Aorta (tissue), 5 donors: ENCODE data around the gene RAD23A. TPM values are rescaled to one million over a fixed set of nuclear protein-coding genes. Genes with fewer than 3 reads are reported as not detected.
"Not testable (repeated sequence)": the region's sequence is repeated elsewhere in the genome, so short reads cannot be mapped to it uniquely, and the experiment has no call there.

Experiments used
- ATAC-seq: fragments of 200-7000 bp; cut with Tn5 transposase; one replicate; pipeline ENCODE4 v1.9.1; 2022; ENCODE audit warnings: moderate library complexity; ENCODE audit not compliant: low FRiP score
- DNase-seq, 2 donors: peaks; one replicate each; pipeline ENCODE4 v3.0.0-alpha.2; 2020
- H3K27ac ChIP-seq, 2 donors: one replicate each; pipeline ENCODE4 v1.5.1; 2013; ENCODE audit warnings: low read length in 2 of 2, mild to moderate bottlenecking in 2 of 2, moderate library complexity in 2 of 2, control low read depth in 1 of 2, inconsistent platforms in 1 of 2, low read depth in 1 of 2
- H3K27me3 ChIP-seq, 2 donors: one replicate each; pipeline ENCODE4 v1.6.1; 2013; ENCODE audit warnings: control low read depth in 1 of 2, low read length in 1 of 2, mild to moderate bottlenecking in 1 of 2, moderate library complexity in 1 of 2; ENCODE audit not compliant: insufficient read depth in 2 of 2, control insufficient read depth in 1 of 2
- H3K36me3 ChIP-seq, 2 donors: one replicate each; pipeline ENCODE4 v1.6.1; 2013; ENCODE audit warnings: control low read depth in 1 of 2, low read length in 1 of 2, mild to moderate bottlenecking in 1 of 2; ENCODE audit not compliant: insufficient read depth in 2 of 2, control insufficient read depth in 1 of 2
- H3K4me1 ChIP-seq, 2 donors: one replicate each; pipeline ENCODE4 v1.6.1; 2013; ENCODE audit warnings: low read length in 2 of 2, control low read depth in 1 of 2, mild to moderate bottlenecking in 1 of 2, moderate library complexity in 1 of 2; ENCODE audit not compliant: insufficient read depth in 2 of 2, control insufficient read depth in 1 of 2
- H3K4me3 ChIP-seq, 2 donors: one replicate each; pipeline ENCODE4 v1.5.1; 2013; ENCODE audit warnings: low read length in 2 of 2, control low read depth in 1 of 2, mild to moderate bottlenecking in 1 of 2
- H3K9me3 ChIP-seq: one replicate; pipeline ENCODE4 v1.6.1; 2013; ENCODE audit warnings: mild to moderate bottlenecking, low read length; ENCODE audit not compliant: control insufficient read depth
- WGBS, 2 donors: extraction: QIAGEN DNeasy Blood & Tissue Kit; methylation state at CpG; one replicate each; pipeline ENCODE4 v1.1.7; 2013; 5-methylcytosine and 5-hydroxymethylcytosine counted together
- intact Hi-C, 2 donors: fragments of 100-400 bp; cut with DNase I; formaldehyde crosslinking; loops; one replicate each; pipeline versions ENCODE4 v1.14.2 to v1.15.0; 2022
- polyA plus RNA-seq, 2 donors: library from polyadenylated mRNA; stranded (reverse); fragments of 200-250 nt; gene quantifications; one replicate each; pipeline ENCODE4 v1.2.3, GENCODE V29; 2013
- total RNA-seq, 2 donors: library from RNA; stranded (reverse); fragmentation: NEBNext Ultra II Directional; extraction: Animal tissue kit (Norgen Biotek cat#: 25700); gene quantifications; one replicate each; pipeline ENCODE4 v1.2.1, GENCODE V29; 2021
- donor health status: healthy with polysubstance abuse.
- donor health status: Bipolar disorder and iron deficiency.
- donor health status: DM: no; HTN: no; CAD: no.
- donor health status: DM: no; HTN: no; CAD: no.
- donor health status: DM: yes; HTN: yes; CAD: no.

The RAD23A gene
- total and polyA plus RNA-seq, 4 donors = 72.4 to 154 (median 93.5) TPM

GRCh38 chr19:12957389-12957952, 11.8 kb downstream of the RAD23A start:
- H3K27ac ChIP-seq, DNase-seq, intact Hi-C loops, H3K27me3 ChIP-seq, H3K36me3 ChIP-seq, H3K4me1 ChIP-seq, ATAC-seq, H3K9me3 ChIP-seq: not testable (repeated sequence)
- peak overlapping the region; percentile 12 to 90 for H3K4me3 ChIP-seq
- 41% methylated on average over 31 of the region's 31 CpGs for WGBS, 2 donors

GRCh38 chr19:12959481-12959880, 13.8 kb downstream of the RAD23A start:
- ATAC-seq (no peak), DNase-seq (no peak)
- H3K27ac ChIP-seq = no peak overlapping the region
- no peaks in the 10 kb centered on the region for H3K27me3 ChIP-seq
- 76 to 81% methylated on average over 6 of the region's 6 CpGs for WGBS, 2 donors
- no peaks in the 10 kb centered on the region for H3K4me1 ChIP-seq
- no peaks in the 10 kb centered on the region for H3K36me3 ChIP-seq
- no peaks in the 10 kb centered on the region for H3K9me3 ChIP-seq
- intact Hi-C loops = no loop called here
- no peak overlapping the region for H3K4me3 ChIP-seq

- H3K27ac ChIP-seq = no peak overlapping the region
- no peaks in the 10 kb centered on the region for H3K27me3 ChIP-seq
- no peaks in the 10 kb centered on the region for H3K36me3 ChIP-seq
- no peaks in the 10 kb centered on the region for H3K9me3 ChIP-seq
- no peaks in the 10 kb centered on the region for H3K4me1 ChIP-seq
- DNase-seq = peak; percentile 82 to 95
- 1% methylated on average over 26 to 34 of the region's 34 CpGs for WGBS, 2 donors
- peak; percentile 97 for ATAC-seq
- H3K4me3 ChIP-seq = peak overlapping the region in 1 of 2 donors; percentile 25
- intact Hi-C loops = no loop called here
Observed at GRCh38 chr19:12965017-12965811, 19.6 kb downstream of the RAD23A start.

- WGBS, 2 donors = 37 to 40% methylated on average over 8 of the region's 8 CpGs
- DNase-seq (no peak), ATAC-seq (no peak)
- intact Hi-C loops = no loop called here
- no peak overlapping the region for H3K4me3 ChIP-seq
- H3K36me3 ChIP-seq = no peaks in the 10 kb centered on the region
- no peaks in the 10 kb centered on the region for H3K9me3 ChIP-seq
- no peaks in the 10 kb centered on the region for H3K27me3 ChIP-seq
- no peaks in the 10 kb centered on the region for H3K4me1 ChIP-seq
- no peak overlapping the region for H3K27ac ChIP-seq
Observed at GRCh38 chr19:12965812-12966135, 20.1 kb downstream of the RAD23A start.

- Histone ChIP-seq H3K9me3 (no peaks in the 10 kb centered on the region), H3K27ac (no peak overlapping the region), H3K4me1 (no peaks in the 10 kb centered on the region), H3K4me3 (no peak overlapping the region), H3K36me3 (no peaks in the 10 kb centered on the region), H3K27me3 (no peaks in the 10 kb centered on the region)
- ATAC-seq = no peak
- no peak for DNase-seq
- WGBS, 2 donors = 85 to 88% methylated on average over 5 of the region's 5 CpGs
- intact Hi-C loops = no loop called here
Observed at GRCh38 chr19:12967907-12968306, 22.2 kb downstream of the RAD23A start.

GRCh38 chr19:12969292-12969988, 23.8 kb downstream of the RAD23A start, which contains the start of gene DAND5:
Gene DAND5, plus strand, starts transcription at chr19:12969576. Its CDS starts 85 bp downstream, at chr19:12969661.
- intact Hi-C loops = no loop called here
- H3K27ac ChIP-seq = no peak within 1 kb of the TSS
- H3K27me3 ChIP-seq = no peaks in the 10 kb centered on the region
- no peaks in the 10 kb centered on the region for H3K4me1 ChIP-seq
- ATAC-seq (no peak), DNase-seq (peak in 1 of 2 donors; percentile 77)
- WGBS, 2 donors = 14 to 19% methylated on average over 14 of the region's 14 CpGs
- no peaks in the 10 kb centered on the region for H3K9me3 ChIP-seq
- no peak within 1 kb of the TSS for H3K4me3 ChIP-seq
- H3K36me3 ChIP-seq = no peaks in the 10 kb centered on the region

- WGBS, 2 donors = 75 to 77% methylated on average over 7 of the region's 7 CpGs
- no peak overlapping the region for H3K4me3 ChIP-seq
- ATAC-seq = no peak
Observed at GRCh38 chr19:12970070-12970820, 24.6 kb downstream of the RAD23A start.

GRCh38 chr19:12973236-12973635, 27.6 kb downstream of the RAD23A start:
- intact Hi-C loops = loop anchor here (10.0 kb wide), 1 partner anchor 612 kb away; no protein-coding TSS in a partner anchor
- Histone ChIP-seq H3K36me3 (no peaks in the 10 kb centered on the region), H3K27me3 (no peaks in the 10 kb centered on the region), H3K4me3 (no peak overlapping the region), H3K9me3 (no peaks in the 10 kb centered on the region), H3K4me1 (no peaks in the 10 kb centered on the region), H3K27ac (no peak overlapping the region)
- ATAC-seq = no peak
- DNase-seq = no peak
- WGBS, 2 donors = 91% methylated on average over 16 of the region's 16 CpGs

More at GRCh38 chr19:12970070-12970820, 24.6 kb downstream of the RAD23A start:
- no peaks in the 10 kb centered on the region for H3K4me1 ChIP-seq
- H3K36me3 ChIP-seq = no peaks in the 10 kb centered on the region
- H3K27me3 ChIP-seq = no peaks in the 10 kb centered on the region
- DNase-seq = no peak
- H3K27ac ChIP-seq = no peak overlapping the region
- no peaks in the 10 kb centered on the region for H3K9me3 ChIP-seq
- intact Hi-C loops = loop anchor here (10.0 kb wide), 1 partner anchor 615 kb away; no protein-coding TSS in a partner anchor
